CD4-positive, alpha-beta T cell treated with Interferon alpha-2 for 1 hour (primary cell): Measurements from ENCODE around the gene DENND10.
"Not testable (repeated sequence)": the region's sequence is repeated elsewhere in the genome, so short reads cannot be mapped to it uniquely, and the experiment has no call there.

ENCODE experiments used
- DNase-seq, 2 donors: peaks; one replicate each; pipeline ENCODE4 v3.0.0-alpha.2; 2020 to 2022

DENND10 gene, protein sequence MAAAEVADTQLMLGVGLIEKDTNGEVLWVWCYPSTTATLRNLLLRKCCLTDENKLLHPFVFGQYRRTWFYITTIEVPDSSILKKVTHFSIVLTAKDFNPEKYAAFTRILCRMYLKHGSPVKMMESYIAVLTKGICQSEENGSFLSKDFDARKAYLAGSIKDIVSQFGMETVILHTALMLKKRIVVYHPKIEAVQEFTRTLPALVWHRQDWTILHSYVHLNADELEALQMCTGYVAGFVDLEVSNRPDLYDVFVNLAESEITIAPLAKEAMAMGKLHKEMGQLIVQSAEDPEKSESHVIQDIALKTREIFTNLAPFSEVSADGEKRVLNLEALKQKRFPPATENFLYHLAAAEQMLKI

DNA sequence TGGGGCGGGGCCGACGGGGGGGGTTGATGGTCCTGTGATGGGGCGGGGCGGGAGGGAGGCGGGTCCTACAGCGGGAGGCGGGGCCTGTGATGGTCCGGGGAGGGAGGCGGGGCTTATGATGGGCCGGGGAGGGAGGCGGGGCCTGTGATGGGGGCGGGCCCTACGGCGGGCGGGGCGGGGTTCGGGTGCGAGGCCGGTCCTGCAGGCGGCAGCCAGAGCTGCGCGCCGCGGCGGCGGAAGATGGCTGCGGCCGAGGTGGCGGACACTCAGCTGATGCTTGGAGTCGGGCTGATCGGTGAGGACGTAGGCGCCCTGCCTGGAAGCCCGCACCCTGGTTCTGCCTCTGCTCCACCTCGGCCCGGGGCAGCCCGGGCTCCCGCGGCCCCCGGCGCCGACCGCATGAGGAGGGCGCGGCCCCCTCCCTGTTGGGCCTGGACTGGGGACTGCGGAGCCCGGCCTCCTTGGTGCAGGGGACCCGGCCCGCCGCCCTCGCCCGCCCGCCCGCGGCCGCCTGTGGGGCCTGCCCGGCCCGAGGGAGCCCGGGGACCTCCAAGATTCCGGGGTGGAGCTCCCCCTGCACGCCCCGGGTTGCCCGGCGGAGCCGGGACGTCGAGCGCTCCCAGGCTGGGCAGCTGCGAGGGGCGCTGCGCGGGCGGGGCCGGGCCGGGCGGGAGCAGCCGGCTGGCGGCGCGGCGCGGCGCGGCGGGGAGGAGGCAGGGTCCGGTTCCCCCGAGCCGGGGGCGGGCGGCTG, at the start of gene DENND10:
DENND10 (plus strand) TSS at position 211 of the 751 bp plus-strand sequence; CDS start at position 241, 30 bp downstream.
- DNase-seq = peak; percentile 77 to 83

GRCh38 chr10:119055472-119055871, 48.4 kb upstream of the DENND10 start:
- no peak for DNase-seq

DNA sequence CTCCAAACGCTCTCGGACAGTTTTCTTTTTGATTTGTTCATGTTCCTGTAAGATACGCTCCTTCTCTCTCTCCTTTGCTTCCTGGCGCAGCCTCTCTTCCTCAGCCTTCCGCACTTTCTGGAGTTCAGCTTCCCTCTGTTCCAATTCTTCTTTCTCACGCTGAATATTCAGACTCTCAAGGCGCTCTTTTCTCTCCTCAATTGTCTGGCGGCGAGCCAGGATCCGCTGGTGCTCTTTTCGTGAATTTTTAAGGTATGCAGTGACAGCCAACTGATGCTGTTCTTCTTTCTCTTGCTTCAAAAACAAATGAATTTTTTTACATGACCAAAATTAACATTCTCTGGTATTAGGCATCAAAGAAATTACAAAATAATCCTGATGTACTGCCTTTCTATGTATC, 45.9 kb upstream of the DENND10 start:
- no peak for DNase-seq

GRCh38 chr10:119059557-119059956, 44.4 kb upstream of the DENND10 start:
- no peak for DNase-seq

DNA sequence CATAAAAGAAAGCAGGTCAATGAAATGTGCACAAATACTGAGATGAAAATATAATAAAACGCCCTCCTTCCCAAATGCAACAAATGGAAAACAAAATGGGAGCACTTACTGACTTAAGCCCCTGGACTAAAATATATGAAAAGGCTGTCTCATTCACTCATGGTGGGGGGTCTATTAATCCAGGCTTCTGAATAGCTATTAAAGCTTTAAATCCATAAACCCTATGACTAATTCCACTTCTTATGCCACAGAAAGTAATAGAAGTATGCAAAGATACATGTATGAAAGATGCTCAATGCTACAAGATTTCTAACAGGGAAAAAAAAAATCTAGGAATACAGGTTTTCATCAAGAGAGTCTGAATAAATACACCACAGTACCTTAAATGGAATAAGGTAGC, 43.8 kb upstream of the DENND10 start:
- DNase-seq = no peak

- DNase-seq = no peak
Observed at GRCh38 chr10:119061352-119061751, 42.6 kb upstream of the DENND10 start.

GRCh38 chr10:119061926-119062325, 42.0 kb upstream of the DENND10 start:
- DNase-seq = no peak

- no peak for DNase-seq
Observed at GRCh38 chr10:119070395-119071165, 33.3 kb upstream of the DENND10 start.

DNA sequence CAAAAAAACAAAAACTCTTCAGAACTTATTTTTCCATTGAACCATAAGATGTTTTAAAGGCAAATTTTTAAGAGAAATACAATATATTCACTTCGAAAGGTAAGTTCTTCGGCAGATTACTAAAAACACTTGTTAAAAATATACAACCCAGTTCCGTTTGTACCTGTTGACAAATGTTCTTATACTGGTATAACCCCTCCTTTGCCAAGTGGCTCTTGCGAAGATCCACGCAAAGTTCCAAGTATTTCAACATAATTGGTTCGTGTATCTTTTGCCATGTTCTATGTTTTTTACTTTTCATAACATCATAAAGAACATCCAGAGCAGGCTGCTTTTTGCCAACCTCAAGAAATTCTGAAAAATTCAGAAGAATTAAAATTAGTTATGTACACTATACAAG, 30.3 kb upstream of the DENND10 start:
- DNase-seq = no peak

DNA sequence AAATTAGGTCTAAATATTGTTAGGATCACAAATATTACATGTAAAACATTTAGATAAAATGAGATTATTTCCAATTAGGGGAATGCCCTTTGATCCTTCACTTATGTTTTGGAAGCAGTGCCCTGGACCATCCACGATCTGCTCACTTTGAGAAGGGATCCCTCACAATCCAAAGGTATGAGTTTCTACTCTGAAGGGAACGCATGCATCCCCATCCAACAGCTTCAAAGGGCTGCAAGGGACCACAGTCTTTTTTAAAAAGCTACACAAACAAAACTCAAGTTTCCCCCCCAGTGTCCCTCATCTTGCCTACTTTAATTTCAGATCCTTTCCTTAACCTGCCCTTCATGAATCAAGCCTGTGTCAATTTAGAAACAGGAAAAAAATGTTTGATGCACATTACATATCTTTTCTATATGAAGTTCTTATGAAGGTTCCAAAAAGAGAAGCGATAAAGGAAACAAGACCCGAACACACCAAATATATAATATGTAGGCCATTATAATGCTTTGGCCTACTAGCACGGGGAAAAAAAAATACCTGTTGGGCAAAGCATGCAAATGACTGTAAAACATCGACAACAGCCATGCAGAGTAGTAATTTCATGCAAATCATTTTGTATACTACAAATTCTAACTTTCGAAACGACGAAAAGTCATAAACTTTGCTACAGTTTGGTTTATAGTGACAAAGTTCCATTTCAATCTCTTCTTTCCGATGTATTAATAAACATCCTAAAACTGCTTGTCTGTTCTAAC, 25.3 kb upstream of the DENND10 start:
- DNase-seq = no peak

- peak; percentile 57 to 68 for DNase-seq
Observed at GRCh38 chr10:119079599-119080520, 24.1 kb upstream of the DENND10 start.

DNA sequence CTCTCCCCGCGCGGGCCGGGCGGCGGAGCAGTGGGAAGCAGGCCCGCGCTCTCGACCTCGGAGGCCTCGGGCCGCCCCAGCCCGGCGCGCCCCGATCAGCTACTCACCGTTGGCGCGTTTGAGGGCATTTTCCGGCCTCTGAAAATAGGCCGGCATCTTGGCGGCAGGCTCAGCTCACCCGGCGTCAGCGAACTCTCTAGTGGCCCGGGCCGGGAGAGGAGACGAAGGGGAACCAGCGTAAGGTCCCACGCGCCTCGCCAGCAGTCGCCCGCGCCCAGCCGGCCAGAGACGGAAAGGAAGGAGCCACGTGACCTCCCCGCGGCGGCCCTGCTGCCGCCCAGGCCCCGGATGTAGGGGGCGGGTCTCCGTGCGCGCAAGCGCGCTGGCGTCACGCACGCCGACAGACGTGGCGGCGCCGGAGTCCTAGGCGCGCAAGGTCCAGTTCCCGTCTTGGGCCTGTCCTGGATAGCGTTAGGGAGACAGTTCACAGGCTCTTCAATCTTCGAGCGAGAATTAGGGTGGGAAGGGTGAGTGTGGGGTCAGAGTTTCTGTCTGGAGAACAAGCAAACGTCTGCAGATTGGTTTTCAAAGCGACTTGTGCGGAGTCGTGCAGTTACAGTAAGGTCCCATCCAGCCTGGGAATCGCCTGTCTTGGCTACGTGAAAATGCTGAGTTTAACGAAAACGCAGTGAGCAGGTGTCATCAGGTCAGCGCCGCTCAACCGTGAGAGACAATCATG, 23.2 kb upstream of the DENND10 start, which contains the start of gene EIF3A:
EIF3A (minus strand) TSS at position 297 of the 739 bp plus-strand sequence; CDS start at position 156, 141 bp downstream.
- DNase-seq = peak; percentile 91 to 93

DNA sequence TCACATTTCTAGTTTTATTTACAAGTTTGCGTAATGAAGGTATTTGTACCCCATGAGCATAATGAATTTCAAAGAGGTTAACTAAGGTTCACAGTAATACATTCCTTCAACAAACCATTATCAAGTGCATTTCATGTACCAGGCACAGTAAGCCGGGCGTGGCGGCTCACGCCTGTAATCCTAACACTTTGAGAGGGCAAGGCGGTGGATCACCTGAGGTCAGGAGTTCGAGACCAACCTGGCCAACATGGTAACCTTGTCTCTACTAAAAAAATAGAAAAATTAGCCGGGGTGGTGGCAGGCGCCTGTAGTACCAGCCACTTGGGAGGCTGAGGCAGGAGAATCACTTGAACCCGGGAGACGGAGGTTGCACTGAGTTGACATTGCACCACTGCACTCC, 19.0 kb upstream of the DENND10 start:
- no peak for DNase-seq

DNA sequence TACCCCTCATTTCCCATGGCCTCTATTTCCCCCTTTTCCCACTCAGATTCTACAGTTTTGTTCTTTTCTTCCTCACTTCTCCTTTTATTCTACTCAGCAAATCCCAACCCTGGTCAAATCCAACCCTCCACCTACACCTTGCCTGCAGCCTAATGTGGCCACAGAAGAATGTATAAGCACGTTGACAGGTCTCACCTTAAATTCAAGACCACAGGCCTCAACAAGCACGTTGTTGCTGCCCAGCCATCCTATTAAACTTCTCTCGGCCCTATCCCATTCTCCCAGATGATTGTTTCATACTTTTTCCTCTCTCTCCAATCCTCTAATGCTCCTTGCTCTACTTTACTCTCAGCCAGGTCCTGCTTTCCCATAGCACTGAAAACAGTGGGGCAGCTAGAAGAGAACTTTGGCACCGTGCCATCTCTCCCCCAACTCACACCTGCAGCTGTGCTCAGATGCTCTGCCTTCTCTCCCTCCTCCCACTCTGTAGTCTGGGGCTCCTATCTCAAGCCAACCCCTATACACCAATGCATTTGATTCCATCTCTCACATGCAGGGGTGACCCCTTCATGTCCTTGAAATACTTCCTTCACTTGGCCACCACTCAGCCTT, 16.5 kb upstream of the DENND10 start:
- DNase-seq = no peak

- DNase-seq = peak in 1 of 2 donors; percentile 59
Observed at GRCh38 chr10:119090026-119090795, 13.7 kb upstream of the DENND10 start.

GRCh38 chr10:119090968-119091367, 12.9 kb upstream of the DENND10 start:
- DNase-seq = peak; percentile 59 to 83

DNA sequence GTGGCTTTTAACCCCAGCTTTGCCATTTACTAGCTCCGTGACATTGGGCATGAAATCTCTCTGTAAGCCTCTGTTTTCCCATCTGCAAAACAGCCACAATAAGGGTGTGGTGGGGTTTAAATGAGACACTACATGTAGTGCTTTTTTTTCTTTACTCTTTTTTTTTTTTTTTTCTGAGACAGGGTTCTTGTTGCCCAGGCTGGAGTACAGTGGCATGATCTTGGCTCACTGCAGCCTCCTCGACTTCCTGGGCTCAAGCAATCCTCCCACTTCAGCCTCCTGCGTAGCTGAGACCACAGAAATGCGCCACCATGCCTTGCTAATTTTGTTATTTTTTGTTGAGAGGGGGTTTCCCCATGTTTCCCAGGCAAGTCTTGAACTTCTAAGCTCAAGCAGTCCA, 8.3 kb upstream of the DENND10 start:
- peak in 1 of 2 donors; percentile 33 for DNase-seq

DNA sequence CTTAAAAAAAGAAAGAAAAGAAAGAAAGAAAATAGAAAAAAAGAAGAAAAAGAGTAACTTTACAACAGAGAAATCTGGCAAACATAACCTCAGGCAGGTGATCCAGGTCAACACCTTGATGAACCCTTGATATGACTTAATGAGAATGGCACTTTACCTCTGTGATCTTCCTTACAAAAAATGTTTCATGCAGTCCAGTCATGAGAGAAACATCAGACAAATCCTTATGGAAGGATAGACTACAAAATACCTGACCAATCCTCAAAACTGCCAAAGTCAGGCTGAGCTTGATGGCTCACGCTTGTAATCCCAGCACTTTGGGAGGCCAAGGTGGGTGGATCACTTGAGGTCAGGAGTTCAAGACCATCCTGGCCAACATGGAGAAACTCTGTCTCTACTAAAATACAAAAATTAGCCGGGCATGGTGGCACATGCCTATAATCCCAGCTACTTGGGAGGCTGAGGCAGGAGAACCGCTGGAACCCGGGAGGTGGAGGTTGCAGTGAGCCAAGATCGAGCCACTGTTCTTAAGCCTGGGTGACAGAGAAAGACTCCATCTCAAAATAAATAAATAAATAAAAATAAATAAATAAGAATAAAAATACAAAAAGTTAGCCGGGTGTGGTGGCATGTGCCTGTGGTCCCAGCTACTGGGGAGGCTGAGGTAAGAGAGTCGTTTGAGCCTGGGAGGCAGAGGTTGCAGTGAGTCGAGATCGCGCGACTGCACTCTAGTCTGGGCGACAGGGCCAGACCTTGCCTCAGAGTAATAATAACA, 7.1 kb upstream of the DENND10 start:
- DNase-seq = not testable (repeated sequence)
